DOHH2 (cell line): ENCODE results near the gene METTL1.

Experiments used
- EZH2phosphoT487 ChIP-seq: fragments of 200-600 bp; sonication (generic); IDR thresholded peaks from 2 replicates; pipeline ENCODE4 v1.6.1; 2017; ENCODE audit warnings: borderline replicate concordance, mild to moderate bottlenecking, antibody characterized with exemption, low read length, moderate library complexity, mixed read lengths
- TF ChIP-seq, protein P1 (sequence below): fragments of 200-600 bp; sonication (generic); IDR thresholded peaks from one replicate; pipeline ENCODE4 v1.5.1; 2014; ENCODE audit warnings: antibody characterized with exemption, mild to moderate bottlenecking, low read depth, low read length; ENCODE audit not compliant: poor library complexity, severe bottlenecking

GRCh38 chr12:57741844-57742738 lies 29.8 kb downstream of the METTL1 start:
- no peak for TF ChIP-seq EZH2phosphoT487
- TF ChIP-seq, protein P1, sequence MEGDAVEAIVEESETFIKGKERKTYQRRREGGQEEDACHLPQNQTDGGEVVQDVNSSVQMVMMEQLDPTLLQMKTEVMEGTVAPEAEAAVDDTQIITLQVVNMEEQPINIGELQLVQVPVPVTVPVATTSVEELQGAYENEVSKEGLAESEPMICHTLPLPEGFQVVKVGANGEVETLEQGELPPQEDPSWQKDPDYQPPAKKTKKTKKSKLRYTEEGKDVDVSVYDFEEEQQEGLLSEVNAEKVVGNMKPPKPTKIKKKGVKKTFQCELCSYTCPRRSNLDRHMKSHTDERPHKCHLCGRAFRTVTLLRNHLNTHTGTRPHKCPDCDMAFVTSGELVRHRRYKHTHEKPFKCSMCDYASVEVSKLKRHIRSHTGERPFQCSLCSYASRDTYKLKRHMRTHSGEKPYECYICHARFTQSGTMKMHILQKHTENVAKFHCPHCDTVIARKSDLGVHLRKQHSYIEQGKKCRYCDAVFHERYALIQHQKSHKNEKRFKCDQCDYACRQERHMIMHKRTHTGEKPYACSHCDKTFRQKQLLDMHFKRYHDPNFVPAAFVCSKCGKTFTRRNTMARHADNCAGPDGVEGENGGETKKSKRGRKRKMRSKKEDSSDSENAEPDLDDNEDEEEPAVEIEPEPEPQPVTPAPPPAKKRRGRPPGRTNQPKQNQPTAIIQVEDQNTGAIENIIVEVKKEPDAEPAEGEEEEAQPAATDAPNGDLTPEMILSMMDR: peak; percentile 69
